ENCODE measurements around the gene PTH2R. TPM values are rescaled to one million over a fixed set of nuclear protein-coding genes. Genes with fewer than 3 reads are reported as not detected.

Gene PTH2R
- total and polyA plus RNA-seq, 2 experiments from 2014 or later = 0.18 to 0.38 TPM

DNA sequence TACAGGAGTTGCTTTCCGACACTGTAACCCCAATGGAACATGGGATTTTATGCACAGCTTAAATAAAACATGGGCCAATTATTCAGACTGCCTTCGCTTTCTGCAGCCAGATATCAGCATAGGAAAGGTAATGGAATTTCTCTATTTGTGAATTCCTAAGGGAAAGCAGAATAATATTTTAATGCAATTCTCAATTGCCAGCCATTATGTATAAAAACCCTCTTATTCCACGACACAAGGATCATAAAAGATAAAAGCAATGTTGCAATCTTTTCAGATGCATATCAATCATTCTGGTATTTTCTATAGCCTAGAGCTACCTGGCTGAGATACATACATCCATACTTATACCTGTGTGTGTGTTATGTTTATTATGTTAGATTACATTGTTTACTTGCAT lies 31.2 kb downstream of the PTH2R start:
- Mint-ChIP-seq H3K4me3 (no peak overlapping the region), H3K4me1 (no peaks in the 10 kb centered on the region; the same call in 2 of the 3 replicates), H3K27me3 (ENCODE audit: insufficient read depth, low read depth, poor library complexity) (no peaks in the 10 kb centered on the region), H3K36me3 (ENCODE audit: low read depth) (no peaks in the 10 kb centered on the region; the same call in 2 of the 3 replicates), H3K9me3 (no peaks in the 10 kb centered on the region), H3K27ac (no peak overlapping the region)
- Histone ChIP-seq H3F3A (replicated peaks; ENCODE audit: low read depth) (no peaks in the 10 kb centered on the region), H4K20me1 (replicated peaks; ENCODE audit: insufficient read depth) (no peaks in the 10 kb centered on the region), H2AFZ (no peak overlapping the region), H3K79me2 (replicated peaks; ENCODE audit: insufficient read depth) (no peaks in the 10 kb centered on the region), H3K4me3 (no peak overlapping the region), H3K27ac (ENCODE audit: low read depth) (no peak overlapping the region), H3K4me2 (no peak overlapping the region), H3K36me3 (ENCODE audit: insufficient read depth) (no peaks in the 10 kb centered on the region), H3K4me1 (ENCODE audit: insufficient read depth) (no peaks in the 10 kb centered on the region), H3K27me3 (ENCODE audit: insufficient read depth) (no peaks in the 10 kb centered on the region), H3K9me2 (ENCODE audit: insufficient read depth) (no peaks in the 10 kb centered on the region)
- no peak for DNase-seq (ENCODE audit: low spot score)
- no peak for ATAC-seq
- TF ChIP-seq ZNF331 (CRISPR knock-in tag; IDR thresholded peaks at IDR 0.05; ENCODE audit: low read depth) (no peak), NANOG (IDR thresholded peaks at IDR 0.05; ENCODE audit: borderline replicate concordance) (no peak), POLR2AphosphoS5 (IDR thresholded peaks at IDR 0.05; ENCODE audit: low read depth) (no peak), ZNF114 (CRISPR knock-in tag; IDR thresholded peaks at IDR 0.05) (no peak), JUNB (IDR thresholded peaks at IDR 0.05; ENCODE audit: unreplicated experiment) (no peak), EZH2phosphoT487 (IDR thresholded peaks at IDR 0.05; ENCODE audit: unreplicated experiment) (no peak), STAT1 (IDR thresholded peaks at IDR 0.05; ENCODE audit: unreplicated experiment) (no peak), EZH2 (IDR thresholded peaks at IDR 0.05; ENCODE audit: low read depth, unreplicated experiment) (no peak), CREB1 (CRISPR knock-in tag; IDR thresholded peaks at IDR 0.05; ENCODE audit: low read depth) (no peak)
- TF ChIP-seq, protein P1, sequence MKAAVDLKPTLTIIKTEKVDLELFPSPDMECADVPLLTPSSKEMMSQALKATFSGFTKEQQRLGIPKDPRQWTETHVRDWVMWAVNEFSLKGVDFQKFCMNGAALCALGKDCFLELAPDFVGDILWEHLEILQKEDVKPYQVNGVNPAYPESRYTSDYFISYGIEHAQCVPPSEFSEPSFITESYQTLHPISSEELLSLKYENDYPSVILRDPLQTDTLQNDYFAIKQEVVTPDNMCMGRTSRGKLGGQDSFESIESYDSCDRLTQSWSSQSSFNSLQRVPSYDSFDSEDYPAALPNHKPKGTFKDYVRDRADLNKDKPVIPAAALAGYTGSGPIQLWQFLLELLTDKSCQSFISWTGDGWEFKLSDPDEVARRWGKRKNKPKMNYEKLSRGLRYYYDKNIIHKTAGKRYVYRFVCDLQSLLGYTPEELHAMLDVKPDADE (IDR thresholded peaks at IDR 0.05) = no peak
- TF ChIP-seq, protein P2, sequence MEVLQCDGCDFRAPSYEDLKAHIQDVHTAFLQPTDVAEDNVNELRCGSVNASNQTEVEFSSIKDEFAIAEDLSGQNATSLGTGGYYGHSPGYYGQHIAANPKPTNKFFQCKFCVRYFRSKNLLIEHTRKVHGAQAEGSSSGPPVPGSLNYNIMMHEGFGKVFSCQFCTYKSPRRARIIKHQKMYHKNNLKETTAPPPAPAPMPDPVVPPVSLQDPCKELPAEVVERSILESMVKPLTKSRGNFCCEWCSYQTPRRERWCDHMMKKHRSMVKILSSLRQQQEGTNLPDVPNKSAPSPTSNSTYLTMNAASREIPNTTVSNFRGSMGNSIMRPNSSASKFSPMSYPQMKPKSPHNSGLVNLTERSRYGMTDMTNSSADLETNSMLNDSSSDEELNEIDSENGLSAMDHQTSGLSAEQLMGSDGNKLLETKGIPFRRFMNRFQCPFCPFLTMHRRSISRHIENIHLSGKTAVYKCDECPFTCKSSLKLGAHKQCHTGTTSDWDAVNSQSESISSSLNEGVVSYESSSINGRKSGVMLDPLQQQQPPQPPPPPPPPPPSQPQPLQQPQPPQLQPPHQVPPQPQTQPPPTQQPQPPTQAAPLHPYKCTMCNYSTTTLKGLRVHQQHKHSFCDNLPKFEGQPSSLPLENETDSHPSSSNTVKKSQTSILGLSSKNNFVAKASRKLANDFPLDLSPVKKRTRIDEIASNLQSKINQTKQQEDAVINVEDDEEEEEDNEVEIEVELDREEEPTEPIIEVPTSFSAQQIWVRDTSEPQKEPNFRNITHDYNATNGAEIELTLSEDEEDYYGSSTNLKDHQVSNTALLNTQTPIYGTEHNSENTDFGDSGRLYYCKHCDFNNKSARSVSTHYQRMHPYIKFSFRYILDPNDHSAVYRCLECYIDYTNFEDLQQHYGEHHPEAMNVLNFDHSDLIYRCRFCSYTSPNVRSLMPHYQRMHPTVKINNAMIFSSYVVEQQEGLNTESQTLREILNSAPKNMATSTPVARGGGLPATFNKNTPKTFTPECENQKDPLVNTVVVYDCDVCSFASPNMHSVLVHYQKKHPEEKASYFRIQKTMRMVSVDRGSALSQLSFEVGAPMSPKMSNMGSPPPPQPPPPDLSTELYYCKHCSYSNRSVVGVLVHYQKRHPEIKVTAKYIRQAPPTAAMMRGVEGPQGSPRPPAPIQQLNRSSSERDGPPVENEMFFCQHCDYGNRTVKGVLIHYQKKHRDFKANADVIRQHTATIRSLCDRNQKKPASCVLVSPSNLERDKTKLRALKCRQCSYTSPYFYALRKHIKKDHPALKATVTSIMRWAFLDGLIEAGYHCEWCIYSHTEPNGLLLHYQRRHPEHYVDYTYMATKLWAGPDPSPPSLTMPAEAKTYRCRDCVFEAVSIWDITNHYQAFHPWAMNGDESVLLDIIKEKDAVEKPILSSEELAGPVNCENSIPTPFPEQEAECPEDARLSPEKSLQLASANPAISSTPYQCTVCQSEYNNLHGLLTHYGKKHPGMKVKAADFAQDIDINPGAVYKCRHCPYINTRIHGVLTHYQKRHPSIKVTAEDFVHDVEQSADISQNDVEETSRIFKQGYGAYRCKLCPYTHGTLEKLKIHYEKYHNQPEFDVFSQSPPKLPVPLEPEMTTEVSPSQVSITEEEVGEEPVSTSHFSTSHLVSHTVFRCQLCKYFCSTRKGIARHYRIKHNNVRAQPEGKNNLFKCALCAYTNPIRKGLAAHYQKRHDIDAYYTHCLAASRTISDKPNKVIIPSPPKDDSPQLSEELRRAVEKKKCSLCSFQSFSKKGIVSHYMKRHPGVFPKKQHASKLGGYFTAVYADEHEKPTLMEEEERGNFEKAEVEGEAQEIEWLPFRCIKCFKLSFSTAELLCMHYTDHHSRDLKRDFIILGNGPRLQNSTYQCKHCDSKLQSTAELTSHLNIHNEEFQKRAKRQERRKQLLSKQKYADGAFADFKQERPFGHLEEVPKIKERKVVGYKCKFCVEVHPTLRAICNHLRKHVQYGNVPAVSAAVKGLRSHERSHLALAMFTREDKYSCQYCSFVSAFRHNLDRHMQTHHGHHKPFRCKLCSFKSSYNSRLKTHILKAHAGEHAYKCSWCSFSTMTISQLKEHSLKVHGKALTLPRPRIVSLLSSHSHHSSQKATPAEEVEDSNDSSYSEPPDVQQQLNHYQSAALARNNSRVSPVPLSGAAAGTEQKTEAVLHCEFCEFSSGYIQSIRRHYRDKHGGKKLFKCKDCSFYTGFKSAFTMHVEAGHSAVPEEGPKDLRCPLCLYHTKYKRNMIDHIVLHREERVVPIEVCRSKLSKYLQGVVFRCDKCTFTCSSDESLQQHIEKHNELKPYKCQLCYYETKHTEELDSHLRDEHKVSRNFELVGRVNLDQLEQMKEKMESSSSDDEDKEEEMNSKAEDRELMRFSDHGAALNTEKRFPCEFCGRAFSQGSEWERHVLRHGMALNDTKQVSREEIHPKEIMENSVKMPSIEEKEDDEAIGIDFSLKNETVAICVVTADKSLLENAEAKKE (CRISPR knock-in tag; IDR thresholded peaks at IDR 0.05) = no peak
- TF ChIP-seq, protein P3, sequence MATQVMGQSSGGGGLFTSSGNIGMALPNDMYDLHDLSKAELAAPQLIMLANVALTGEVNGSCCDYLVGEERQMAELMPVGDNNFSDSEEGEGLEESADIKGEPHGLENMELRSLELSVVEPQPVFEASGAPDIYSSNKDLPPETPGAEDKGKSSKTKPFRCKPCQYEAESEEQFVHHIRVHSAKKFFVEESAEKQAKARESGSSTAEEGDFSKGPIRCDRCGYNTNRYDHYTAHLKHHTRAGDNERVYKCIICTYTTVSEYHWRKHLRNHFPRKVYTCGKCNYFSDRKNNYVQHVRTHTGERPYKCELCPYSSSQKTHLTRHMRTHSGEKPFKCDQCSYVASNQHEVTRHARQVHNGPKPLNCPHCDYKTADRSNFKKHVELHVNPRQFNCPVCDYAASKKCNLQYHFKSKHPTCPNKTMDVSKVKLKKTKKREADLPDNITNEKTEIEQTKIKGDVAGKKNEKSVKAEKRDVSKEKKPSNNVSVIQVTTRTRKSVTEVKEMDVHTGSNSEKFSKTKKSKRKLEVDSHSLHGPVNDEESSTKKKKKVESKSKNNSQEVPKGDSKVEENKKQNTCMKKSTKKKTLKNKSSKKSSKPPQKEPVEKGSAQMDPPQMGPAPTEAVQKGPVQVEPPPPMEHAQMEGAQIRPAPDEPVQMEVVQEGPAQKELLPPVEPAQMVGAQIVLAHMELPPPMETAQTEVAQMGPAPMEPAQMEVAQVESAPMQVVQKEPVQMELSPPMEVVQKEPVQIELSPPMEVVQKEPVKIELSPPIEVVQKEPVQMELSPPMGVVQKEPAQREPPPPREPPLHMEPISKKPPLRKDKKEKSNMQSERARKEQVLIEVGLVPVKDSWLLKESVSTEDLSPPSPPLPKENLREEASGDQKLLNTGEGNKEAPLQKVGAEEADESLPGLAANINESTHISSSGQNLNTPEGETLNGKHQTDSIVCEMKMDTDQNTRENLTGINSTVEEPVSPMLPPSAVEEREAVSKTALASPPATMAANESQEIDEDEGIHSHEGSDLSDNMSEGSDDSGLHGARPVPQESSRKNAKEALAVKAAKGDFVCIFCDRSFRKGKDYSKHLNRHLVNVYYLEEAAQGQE (IDR thresholded peaks at IDR 0.05; ENCODE audit: unreplicated experiment) = no peak
- TF ChIP-seq, protein P4, sequence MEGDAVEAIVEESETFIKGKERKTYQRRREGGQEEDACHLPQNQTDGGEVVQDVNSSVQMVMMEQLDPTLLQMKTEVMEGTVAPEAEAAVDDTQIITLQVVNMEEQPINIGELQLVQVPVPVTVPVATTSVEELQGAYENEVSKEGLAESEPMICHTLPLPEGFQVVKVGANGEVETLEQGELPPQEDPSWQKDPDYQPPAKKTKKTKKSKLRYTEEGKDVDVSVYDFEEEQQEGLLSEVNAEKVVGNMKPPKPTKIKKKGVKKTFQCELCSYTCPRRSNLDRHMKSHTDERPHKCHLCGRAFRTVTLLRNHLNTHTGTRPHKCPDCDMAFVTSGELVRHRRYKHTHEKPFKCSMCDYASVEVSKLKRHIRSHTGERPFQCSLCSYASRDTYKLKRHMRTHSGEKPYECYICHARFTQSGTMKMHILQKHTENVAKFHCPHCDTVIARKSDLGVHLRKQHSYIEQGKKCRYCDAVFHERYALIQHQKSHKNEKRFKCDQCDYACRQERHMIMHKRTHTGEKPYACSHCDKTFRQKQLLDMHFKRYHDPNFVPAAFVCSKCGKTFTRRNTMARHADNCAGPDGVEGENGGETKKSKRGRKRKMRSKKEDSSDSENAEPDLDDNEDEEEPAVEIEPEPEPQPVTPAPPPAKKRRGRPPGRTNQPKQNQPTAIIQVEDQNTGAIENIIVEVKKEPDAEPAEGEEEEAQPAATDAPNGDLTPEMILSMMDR (conservative IDR thresholded peaks at IDR 0.05; ENCODE audit: low read depth in 2 of 2) = no peak

Measured in GM23338 (cell line).